ENCODE results near the gene GFER. TPM values are rescaled to one million over a fixed set of nuclear protein-coding genes. Genes with fewer than 3 reads are reported as not detected.

The GFER gene
- polyA plus RNA-seq, 1 of the 3 experiments (the other 2 are of a cell fraction), result 20.4 TPM

DNA sequence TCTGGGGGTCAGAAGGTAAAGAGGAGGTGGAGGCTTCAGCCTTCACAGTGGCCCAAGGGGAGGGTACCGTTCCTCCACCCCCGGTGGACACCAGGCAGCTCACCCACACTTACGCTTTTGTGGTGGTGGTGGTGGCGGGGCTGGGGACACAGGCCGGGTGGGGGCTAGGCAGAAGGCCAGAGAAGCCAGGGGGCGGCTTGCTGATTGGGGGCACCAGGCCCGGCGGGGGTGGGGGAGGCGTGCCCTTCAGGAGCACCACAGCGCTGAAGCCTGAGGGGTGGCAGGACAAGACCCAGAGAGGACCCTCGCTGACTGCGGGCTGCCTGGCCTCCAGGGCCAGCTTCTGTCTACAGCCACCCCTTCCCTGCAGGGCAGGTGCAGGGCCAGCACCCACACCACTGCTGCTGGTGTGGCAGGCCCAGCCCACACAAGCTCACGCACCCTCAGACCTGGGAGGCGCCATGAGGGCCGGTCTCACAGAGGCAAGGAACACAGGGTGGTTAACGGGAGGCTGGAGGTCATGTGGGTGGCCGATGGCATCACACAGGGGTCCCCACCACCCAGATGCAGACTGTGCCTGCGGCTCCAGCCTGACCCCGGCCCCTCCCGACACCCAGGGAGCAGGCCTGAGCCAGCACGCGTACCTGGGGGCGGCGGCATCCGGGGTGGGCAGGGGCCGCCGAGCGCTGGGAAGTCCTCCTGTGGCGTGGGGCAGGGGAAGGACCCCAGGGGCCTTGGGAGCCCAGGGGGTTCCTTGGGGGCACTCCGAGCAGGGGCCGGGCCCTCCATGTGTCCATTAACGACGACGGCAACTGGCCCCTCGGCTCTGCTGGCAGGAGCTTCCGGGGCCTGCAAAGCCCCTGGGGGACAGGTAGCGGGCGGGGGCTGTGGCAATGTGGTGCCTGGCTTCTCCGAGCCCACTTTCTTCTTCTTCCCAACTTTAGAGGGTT lies 15.1 kb downstream of the GFER start:
- Histone ChIP-seq H3K4me3 (ENCODE audit: low read depth in 2 of 2, low read length in 1 of 2) (no peak overlapping the region), H3F3A (replicated peaks; ENCODE audit: insufficient read depth) (peaks cover 19% of the 10 kb centered on the region), H3K4me2 (no peak overlapping the region), H3K9me3 (no peaks in the 10 kb centered on the region), H3K9me2 (no peaks in the 10 kb centered on the region), H4K20me1 (ENCODE audit: insufficient read depth) (peaks cover 23% of the 10 kb centered on the region), H3K9ac (no peak overlapping the region), H3K27ac (ENCODE audit: low read depth in 2 of 2, low read length in 1 of 2) (no peak overlapping the region), H2AFZ (ENCODE audit: low read depth) (no peak overlapping the region), H3K36me3 (replicated peaks in 1 of 2; ENCODE audit: control insufficient read depth in 1 of 2, insufficient read depth in 2 of 2, low read length in 1 of 2) (peaks cover 8 to 58% of the 10 kb centered on the region in 2 experiments), H3K4me1 (ENCODE audit: control insufficient read depth in 1 of 2, insufficient read depth in 2 of 2, low read depth in 1 of 2, low read length in 1 of 2) (peaks cover 2 to 7% of the 10 kb centered on the region in 2 experiments; a peak in 1 of 4 replicates), H3K27me3 (ENCODE audit: insufficient read depth) (no peaks in the 10 kb centered on the region), H3K79me2 (ENCODE audit: insufficient read depth) (peaks cover 22% of the 10 kb centered on the region; the same call in 1 of the 2 replicates)
- ChIA-PET CTCF (interaction anchor here (1.0 to 1.5 kb wide), 3 partner anchors 9 to 141 kb away, joined by 3 to 4 read pairs (median 4); partner anchors contain the start of gene SYNGR3), POLR2A (interaction anchor here (1.2 kb wide), 1 partner anchor 9 kb away, joined by 3 read pairs; no protein-coding TSS in a partner anchor)
- DNase-seq, result no peak
- WGBS (ENCODE audit: low lambda C conversion rate), result 87% methylated on average over 9 of the region's 39 CpGs
- TF ChIP-seq GABPA (IDR thresholded peaks at IDR 0.05; ENCODE audit: low read depth) (no peak), JUND (IDR thresholded peaks at IDR 0.05) (no peak), SIN3A (IDR thresholded peaks at IDR 0.05; ENCODE audit: borderline replicate concordance, low read depth, low read length) (no peak), POLR2AphosphoS5 (IDR thresholded peaks at IDR 0.05; ENCODE audit: low read depth, low read length) (no peak), TAF1 (IDR thresholded peaks at IDR 0.05; ENCODE audit: borderline replicate concordance, low read depth, low read length) (no peak), YY1 (IDR thresholded peaks at IDR 0.05; ENCODE audit: low read depth) (no peak), MEF2A (IDR thresholded peaks at IDR 0.05; ENCODE audit: borderline replicate concordance, low read depth) (no peak), EP300 (IDR thresholded peaks at IDR 0.05; ENCODE audit: borderline replicate concordance in 1 of 2, low read depth in 1 of 2, low read length in 1 of 2) (no peak), NRF1 (IDR thresholded peaks at IDR 0.05; ENCODE audit: low read depth, low read length) (no peak), GATA2 (CRISPR knock-in tag; IDR thresholded peaks at IDR 0.05) (no peak), ELF1 (IDR thresholded peaks at IDR 0.05) (no peak)
- TF ChIP-seq, protein P1, sequence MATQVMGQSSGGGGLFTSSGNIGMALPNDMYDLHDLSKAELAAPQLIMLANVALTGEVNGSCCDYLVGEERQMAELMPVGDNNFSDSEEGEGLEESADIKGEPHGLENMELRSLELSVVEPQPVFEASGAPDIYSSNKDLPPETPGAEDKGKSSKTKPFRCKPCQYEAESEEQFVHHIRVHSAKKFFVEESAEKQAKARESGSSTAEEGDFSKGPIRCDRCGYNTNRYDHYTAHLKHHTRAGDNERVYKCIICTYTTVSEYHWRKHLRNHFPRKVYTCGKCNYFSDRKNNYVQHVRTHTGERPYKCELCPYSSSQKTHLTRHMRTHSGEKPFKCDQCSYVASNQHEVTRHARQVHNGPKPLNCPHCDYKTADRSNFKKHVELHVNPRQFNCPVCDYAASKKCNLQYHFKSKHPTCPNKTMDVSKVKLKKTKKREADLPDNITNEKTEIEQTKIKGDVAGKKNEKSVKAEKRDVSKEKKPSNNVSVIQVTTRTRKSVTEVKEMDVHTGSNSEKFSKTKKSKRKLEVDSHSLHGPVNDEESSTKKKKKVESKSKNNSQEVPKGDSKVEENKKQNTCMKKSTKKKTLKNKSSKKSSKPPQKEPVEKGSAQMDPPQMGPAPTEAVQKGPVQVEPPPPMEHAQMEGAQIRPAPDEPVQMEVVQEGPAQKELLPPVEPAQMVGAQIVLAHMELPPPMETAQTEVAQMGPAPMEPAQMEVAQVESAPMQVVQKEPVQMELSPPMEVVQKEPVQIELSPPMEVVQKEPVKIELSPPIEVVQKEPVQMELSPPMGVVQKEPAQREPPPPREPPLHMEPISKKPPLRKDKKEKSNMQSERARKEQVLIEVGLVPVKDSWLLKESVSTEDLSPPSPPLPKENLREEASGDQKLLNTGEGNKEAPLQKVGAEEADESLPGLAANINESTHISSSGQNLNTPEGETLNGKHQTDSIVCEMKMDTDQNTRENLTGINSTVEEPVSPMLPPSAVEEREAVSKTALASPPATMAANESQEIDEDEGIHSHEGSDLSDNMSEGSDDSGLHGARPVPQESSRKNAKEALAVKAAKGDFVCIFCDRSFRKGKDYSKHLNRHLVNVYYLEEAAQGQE (IDR thresholded peaks at IDR 0.05; ENCODE audit: low read depth, low read length), result no peak
- TF ChIP-seq, protein P2, sequence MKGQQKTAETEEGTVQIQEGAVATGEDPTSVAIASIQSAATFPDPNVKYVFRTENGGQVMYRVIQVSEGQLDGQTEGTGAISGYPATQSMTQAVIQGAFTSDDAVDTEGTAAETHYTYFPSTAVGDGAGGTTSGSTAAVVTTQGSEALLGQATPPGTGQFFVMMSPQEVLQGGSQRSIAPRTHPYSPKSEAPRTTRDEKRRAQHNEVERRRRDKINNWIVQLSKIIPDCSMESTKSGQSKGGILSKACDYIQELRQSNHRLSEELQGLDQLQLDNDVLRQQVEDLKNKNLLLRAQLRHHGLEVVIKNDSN (IDR thresholded peaks at IDR 0.05; ENCODE audit: borderline replicate concordance, low read depth), result no peak
- TF ChIP-seq, protein P3, sequence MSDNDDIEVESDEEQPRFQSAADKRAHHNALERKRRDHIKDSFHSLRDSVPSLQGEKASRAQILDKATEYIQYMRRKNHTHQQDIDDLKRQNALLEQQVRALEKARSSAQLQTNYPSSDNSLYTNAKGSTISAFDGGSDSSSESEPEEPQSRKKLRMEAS (IDR thresholded peaks at IDR 0.05; ENCODE audit: low read depth), result no peak
- TF ChIP-seq, protein P4, sequence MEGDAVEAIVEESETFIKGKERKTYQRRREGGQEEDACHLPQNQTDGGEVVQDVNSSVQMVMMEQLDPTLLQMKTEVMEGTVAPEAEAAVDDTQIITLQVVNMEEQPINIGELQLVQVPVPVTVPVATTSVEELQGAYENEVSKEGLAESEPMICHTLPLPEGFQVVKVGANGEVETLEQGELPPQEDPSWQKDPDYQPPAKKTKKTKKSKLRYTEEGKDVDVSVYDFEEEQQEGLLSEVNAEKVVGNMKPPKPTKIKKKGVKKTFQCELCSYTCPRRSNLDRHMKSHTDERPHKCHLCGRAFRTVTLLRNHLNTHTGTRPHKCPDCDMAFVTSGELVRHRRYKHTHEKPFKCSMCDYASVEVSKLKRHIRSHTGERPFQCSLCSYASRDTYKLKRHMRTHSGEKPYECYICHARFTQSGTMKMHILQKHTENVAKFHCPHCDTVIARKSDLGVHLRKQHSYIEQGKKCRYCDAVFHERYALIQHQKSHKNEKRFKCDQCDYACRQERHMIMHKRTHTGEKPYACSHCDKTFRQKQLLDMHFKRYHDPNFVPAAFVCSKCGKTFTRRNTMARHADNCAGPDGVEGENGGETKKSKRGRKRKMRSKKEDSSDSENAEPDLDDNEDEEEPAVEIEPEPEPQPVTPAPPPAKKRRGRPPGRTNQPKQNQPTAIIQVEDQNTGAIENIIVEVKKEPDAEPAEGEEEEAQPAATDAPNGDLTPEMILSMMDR (IDR thresholded peaks at IDR 0.05), result no peak
- TF ChIP-seq, protein P5, sequence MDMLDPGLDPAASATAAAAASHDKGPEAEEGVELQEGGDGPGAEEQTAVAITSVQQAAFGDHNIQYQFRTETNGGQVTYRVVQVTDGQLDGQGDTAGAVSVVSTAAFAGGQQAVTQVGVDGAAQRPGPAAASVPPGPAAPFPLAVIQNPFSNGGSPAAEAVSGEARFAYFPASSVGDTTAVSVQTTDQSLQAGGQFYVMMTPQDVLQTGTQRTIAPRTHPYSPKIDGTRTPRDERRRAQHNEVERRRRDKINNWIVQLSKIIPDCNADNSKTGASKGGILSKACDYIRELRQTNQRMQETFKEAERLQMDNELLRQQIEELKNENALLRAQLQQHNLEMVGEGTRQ (IDR thresholded peaks at IDR 0.05; ENCODE audit: borderline replicate concordance, low read depth, low read length), result no peak
